Dermis microvascular lymphatic vessel endothelial cell (primary cell): Measurements from ENCODE around the gene TDRD1. TPM values are rescaled to one million over a fixed set of nuclear protein-coding genes. Genes with fewer than 3 reads are reported as not detected.

Source experiments
- DNase-seq, 2 donors: peaks; one replicate each; pipeline versions ENCODE4 v3.0.0 to v3.0.0-alpha.2; 2010; ENCODE audit warnings: low read depth in 2 of 2
- total RNA-seq: library from RNA; depleted of rRNA; stranded (reverse); fragments of >200 nt; gene quantifications from 2 replicates; pipeline ENCODE4 v1.2.1, GENCODE V29; 2014

TDRD1 gene
- total RNA-seq, 1 donor from 2014 or later: not detected

DNA sequence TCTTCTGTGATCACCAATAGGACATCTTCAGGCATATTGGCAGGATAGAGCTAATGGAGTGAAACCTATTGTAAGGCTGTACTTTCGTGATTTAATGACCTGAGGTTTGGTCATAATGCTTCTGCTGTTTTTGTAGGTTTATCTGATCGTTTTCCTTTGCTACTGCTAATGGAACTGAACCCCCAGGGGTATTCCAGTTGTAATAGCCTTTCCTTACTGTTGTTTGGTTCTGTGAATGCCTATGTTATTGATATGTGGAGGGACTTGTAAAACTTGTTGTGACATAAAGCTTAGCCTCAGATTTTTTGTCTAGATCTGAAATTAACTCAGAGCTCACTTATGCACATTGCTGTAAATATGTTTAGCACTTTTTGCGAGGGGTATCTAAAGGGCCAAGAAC is 49.0 kb downstream of the TDRD1 start:
- DNase-seq: no peak

- DNase-seq: no peak
Observed at GRCh38 chr10:114232561-114233176, 53.5 kb downstream of the TDRD1 start.

DNA sequence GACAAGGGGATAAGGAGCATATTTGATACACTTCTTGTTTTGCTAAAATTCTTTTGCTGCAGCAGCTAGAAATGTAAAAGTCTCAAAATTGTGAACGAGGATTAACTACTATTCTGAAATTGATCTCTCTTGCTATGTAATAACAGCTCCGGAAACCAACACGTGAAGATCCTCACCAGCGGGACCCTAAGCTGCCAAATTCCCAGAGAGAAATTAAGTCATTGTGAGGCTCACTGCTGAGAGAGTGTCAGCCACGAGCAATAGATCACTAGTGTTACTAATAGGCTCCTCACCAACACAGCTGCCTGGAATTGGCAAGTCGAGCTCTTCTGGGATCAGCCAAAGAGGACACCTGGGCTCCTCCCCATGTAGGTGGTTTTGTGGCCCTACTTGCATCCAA is 54.3 kb downstream of the TDRD1 start:
- no peak for DNase-seq

- no peak for DNase-seq
Observed at GRCh38 chr10:114234132-114234531, 55.0 kb downstream of the TDRD1 start.

DNA sequence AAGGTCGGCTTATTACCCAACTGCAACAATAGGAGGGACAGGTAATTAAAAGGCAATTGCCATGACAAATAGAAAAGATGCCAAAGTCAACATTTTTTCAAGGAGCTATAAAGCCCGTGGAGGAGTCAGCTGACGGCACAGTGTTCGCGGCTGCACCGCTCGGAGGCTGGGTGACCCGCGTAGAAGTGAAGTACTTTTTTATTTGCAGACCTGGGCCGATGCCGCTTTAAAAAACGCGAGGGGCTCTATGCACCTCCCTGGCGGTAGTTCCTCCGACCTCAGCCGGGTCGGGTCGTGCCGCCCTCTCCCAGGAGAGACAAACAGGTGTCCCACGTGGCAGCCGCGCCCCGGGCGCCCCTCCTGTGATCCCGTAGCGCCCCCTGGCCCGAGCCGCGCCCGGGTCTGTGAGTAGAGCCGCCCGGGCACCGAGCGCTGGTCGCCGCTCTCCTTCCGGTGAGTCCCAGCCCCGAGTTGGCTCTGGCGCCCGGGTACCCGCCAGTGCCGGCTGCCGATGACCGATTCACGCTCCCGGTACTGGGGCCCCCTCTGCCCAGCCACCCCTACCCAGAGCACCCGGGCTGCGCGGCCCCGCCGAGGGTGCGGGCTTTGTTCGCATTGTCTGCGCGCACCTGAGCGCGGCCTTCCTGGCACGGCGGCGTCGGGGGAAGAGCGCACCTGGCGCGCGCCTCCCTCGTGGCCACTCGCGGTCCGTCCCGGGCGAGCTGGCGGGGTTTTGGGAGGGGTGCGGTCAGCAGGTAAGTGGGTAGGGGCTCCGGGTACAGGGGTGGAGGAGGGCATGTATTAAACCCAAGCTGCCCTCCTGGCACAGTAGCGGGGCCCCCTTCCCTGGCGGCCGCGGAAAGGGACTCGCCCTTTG is 60.2 kb downstream of the TDRD1 start, which contains the start of gene VWA2:
Gene VWA2, plus strand, starts transcription at position 138 of the 877 bp plus-strand sequence. CDS start 9,460 bp downstream, outside the sequence.
- DNase-seq: no peak

DNA sequence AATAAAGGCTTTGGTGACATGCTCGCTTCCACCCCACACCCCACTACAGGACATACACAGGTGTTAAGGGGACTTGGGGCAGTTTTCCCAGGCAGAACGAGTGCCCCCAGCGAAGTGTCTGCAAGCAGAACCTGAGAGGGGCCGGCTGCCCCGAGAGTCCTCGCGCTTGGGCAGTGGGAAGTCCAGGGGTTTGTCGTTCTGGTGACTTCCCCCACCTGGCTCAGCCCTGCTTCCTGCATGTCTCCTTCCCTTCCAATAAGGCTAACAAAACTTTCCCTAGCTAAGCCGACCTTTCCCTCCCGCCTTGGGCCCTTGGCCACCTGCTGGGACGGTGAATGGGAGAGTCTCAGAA is 60.8 kb downstream of the TDRD1 start:
- no peak for DNase-seq

- DNase-seq: no peak
Observed at GRCh38 chr10:114242235-114242634, 63.1 kb downstream of the TDRD1 start.

GRCh38 chr10:114243661-114244060 is 64.5 kb downstream of the TDRD1 start:
- DNase-seq: no peak

DNA sequence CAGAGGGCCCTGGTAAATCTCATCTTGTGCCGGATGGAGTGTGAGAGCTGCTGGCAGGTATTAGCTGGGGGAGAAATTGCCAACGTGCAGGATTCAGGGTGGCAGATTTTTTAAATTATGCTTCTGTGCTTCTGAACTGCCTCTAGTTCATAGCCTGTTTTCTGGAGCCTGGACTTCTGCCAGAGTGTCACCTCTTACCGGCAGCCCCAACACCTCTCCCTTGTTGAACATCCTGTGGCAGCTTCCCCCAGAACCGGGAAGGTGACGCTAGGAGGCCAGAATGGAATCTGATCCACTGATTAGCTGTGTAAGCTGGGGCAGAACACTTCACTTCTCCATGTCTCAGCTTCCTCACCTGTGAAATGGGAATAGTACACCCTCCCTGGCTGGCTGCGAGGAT is 65.0 kb downstream of the TDRD1 start:
- DNase-seq: no peak

GRCh38 chr10:114245121-114245791 is 66.1 kb downstream of the TDRD1 start:
- DNase-seq: no peak

DNA sequence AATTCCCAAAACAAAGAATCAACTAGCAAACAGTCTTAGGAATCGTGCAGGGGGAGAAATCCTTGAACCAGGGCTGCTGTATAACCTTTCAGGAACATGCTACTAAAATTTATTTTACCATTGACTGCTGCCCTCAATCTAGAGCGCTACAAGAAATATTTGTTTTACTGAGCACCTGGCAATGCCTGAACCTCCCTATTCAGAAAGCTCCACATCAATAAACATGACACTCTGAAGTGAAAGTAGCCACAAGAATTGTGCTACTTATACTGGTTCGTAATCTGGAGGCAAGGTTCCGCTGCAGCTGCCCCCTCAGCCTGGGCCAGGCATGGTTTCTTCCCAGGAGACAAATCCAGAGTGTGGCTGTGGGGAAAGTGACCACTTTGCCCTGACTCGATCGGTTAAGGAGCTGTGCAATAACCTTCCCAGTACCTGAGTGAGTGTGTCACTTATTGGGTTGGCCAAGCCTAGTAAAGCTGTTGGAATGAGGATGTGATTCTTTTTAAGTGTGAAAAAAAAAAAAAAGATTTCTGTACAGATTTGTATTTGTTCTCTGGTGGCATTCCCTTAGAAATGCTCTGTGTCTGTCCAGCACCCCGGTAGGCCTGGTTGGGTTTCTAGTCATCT is 67.6 kb downstream of the TDRD1 start:
- no peak for DNase-seq

- no peak for DNase-seq
Observed at GRCh38 chr10:114250236-114250635, 71.1 kb downstream of the TDRD1 start.

DNA sequence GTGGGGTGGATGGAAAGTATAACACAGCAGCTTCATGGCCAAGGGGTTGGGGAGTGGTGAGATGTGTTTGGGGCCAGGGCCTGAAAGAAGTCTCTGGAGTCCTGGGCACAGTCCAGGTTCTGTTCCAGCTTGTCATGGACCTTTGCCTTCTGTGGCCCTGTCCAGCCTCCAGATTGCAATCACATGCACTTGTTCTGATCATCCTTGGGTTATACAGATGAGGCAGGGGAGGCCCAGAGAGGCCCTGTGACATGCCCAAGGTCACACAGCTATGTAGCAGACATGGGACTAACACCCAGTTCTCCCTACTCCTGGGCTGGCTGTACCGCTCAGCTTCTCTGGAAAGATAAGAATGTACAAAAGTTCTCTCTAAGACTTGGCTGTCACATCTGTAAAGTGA is 71.6 kb downstream of the TDRD1 start:
- no peak for DNase-seq

DNA sequence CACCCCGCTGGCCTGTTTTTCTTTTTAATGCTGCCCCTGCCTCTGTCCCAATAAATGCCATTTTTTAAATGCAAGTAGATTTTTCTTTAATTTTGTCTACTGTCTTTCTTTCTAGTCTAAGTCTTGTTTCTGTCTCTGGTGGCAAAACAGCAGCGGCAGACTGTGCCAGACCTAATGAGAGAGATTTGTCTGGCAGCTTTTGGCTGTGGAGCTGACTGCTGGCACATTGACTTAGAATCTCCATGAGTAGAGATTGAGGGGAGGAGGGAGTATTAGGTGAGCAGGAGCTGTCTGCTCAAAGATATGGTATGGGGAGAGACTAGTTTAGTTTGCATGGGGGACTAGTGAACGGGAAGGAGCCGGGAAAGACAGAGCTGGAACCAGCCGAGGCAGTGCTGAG is 72.9 kb downstream of the TDRD1 start:
- no peak for DNase-seq

DNA sequence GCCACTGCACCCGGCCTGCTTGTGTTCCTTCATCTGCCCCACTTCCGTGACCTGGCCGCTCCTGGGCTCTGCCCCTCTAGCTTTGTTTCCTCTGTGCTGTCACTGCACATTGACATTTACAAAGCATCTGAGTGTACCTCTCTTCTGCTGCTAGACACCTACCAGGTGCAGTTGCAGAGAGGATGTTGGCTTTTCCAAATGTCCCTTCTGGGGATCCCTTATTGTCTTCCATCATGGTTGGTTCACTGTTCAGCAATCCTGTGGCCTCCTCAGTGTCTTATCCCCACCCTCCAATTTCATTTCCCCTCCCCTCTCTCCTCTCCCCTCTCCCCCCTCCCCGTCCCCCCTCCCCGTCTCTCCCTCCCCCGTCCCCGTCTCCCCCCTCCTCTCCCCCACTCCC is 73.7 kb downstream of the TDRD1 start:
- DNase-seq: no peak

- no peak for DNase-seq
Observed at GRCh38 chr10:114255227-114255626, 76.1 kb downstream of the TDRD1 start.

- no peak for DNase-seq
Observed at GRCh38 chr10:114256008-114256765, 77.0 kb downstream of the TDRD1 start.

DNA sequence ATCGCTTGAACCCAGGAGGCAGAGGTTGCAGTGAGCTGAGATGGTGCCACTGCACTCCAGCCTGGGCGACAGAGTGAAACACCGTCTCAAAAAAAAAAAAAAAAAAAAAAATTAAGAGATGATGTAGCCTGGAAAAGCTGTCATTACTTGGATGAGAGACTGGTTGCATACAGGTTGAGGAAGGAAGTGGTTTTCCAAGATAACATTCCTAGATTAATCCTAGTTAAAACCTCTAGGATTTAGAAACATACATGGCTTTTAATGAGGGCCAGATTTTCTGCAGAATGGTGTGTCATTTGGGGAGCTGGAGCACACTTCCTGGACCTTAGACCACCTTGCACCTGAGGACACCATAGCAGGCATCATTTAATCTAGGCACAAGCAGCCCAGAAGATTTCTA is 77.7 kb downstream of the TDRD1 start:
- no peak for DNase-seq

DNA sequence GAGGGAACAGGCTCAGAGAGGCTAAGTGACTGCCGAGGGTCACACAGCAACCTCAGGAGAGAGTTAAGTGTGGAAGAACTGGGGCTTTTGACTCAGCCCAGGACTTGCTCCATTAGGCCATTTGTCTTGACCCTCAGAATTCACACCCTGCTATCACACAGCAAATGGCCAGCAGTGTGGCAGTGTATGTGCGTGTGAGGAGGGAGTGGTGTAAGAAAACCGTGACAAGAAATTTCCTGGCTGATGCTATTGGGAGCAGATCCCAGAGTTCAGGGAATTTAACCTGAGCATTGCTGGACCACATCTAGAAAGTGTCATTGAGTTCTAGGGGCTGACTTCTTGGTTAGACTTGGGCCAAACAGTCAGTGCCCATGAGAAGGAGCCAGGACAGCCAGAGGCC is 78.3 kb downstream of the TDRD1 start:
- no peak for DNase-seq

DNA sequence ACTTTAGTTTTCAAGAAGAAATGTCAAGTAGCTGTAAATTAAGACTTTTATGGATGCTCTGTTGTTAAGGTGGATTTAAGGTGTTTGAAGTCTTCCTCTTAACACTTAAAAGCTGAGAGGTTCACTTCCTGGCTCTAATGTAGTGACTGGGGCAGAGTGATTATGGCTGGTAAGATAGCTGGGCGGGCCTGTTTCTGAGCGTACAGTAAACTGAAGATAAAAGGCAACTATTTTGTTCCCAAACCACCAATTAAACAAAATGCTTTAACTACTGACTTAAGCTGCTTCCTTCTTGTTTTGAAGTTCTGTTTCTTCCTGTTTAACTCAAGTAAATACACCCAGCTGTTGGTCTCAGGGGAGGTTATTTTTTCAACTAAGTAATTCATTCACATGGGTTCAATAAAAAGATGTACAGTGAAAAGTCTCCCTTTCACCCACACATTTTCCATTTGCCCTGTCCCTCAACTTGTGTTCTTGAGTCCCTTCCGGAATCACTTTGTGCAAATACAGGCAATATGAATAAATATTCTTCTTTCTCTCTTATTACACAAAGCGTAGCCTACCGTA is 79.2 kb downstream of the TDRD1 start:
- no peak for DNase-seq

GRCh38 chr10:114259824-114260223 is 80.7 kb downstream of the TDRD1 start:
- no peak for DNase-seq
